NCI-H2227 (cell line): Measurements from ENCODE around the gene RPP38.

ENCODE experiments used
- DNase-seq: peaks from one replicate; lab custom pipeline; 2025; ENCODE audit not compliant: unreplicated experiment; lab: John Stamatoyannopoulos, UW

RPP38 gene

DNA sequence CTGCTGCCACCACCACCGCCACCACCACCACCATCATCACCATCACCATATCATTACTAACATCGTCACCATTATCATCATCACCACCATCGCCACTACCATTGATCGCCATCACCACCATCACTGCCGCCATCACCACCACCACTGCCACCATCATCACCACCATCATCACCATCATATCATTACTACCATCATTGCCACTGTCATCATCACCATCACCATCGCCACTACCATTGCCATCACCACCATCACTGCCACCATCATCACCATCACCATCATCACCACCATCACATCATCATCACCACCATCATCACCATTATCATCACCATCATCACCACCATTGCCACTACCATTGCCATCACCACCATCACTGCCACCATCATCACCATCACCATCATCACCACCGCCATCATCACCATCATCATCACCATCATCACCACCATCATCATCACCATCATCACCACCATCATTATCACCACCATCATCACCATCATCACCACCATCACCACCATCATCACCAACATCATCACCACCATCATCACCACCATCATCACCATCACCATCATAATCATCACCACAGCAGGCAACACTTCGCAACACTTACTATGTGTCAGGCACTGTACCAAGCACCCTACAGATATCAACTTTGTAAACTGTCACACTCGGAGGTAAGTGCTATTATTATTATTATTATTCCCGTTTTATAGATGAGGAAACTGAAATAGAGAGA is 52.1 kb downstream of the RPP38 start:
- no peak for DNase-seq

DNA sequence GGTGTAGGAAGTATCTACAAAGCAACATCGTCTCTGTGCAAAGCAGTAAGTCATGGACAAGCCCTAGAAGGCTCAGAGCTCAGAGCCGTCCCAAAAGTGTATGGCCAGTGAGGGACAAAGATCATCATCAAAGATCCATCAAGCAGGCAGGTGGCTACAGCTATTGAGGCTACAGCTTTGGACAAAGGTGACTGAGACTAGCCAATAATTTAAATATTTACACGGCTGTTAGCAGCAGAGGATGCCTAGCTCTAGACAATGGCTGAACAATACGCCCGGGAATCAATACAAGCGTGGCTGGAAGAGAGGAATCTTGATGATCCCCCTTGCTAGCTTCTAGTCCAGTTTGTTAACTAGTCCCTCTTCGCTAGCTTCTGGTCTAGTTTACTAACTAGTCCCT is 53.4 kb downstream of the RPP38 start:
- DNase-seq, result no peak

DNA sequence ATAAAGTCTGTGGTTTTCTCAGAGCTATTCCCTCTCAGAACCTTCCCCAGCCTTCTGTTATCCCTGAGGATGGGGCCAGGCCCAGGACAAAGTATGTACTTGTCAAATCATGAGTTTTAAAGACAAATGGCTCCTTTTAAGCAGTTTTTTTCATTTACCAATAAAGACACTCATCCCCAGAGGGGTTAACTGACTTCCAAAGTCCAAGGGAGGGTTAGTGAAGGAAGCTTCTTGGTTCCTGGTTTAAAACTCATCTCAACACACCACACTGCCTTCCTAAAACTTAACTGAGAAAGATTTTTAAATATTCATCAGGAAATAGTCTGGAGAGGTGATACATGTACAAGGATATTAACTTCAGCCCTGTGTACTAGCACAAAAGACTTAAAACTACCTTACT is 55.4 kb downstream of the RPP38 start:
- no peak for DNase-seq
